Activated CD4-positive, alpha-beta T cell treated with anti-CD3 and anti-CD28 coated beads for 36 hours (primary cell): ENCODE data around the gene CADM1. TPM values are rescaled to one million over a fixed set of nuclear protein-coding genes. Genes with fewer than 3 reads are reported as not detected.

Experiments
- ATAC-seq: fragments of 200-7000 bp; cut with Tn5 transposase; one replicate; pipeline ENCODE4 v1.10.0; 2021; ENCODE audit warnings: mild to moderate bottlenecking, moderate library complexity
- CTCF ChIA-PET: fragments of 350-600 bp; sonication (Branson Sonifier 250); formaldehyde crosslinking; loops from one replicate; lab custom pipeline; 2021; ENCODE audit warnings: antibody characterized with exemption; lab: Charles Lee
- POLR2A ChIA-PET: fragments of 350-600 bp; sonication (Branson Sonifier 250); formaldehyde crosslinking; loops from one replicate; lab custom pipeline; 2021; ENCODE audit warnings: antibody characterized with exemption, inconsistent platforms; lab: Charles Lee
- DNase-seq: peaks from one replicate; pipeline ENCODE4 v3.0.0-alpha.2; 2020
- H3K27ac Mint-ChIP-seq: one replicate; pipeline ENCODE4 v1.8.0; 2021; ENCODE audit warnings: mixed read lengths
- H3K27me3 Mint-ChIP-seq: one replicate; pipeline ENCODE4 v1.8.0; 2021; ENCODE audit warnings: mixed read lengths
- H3K36me3 Mint-ChIP-seq: one replicate; pipeline ENCODE4 v1.8.0; 2021; ENCODE audit warnings: low read depth, mixed read lengths
- H3K4me1 Mint-ChIP-seq: one replicate; pipeline ENCODE4 v1.8.0; 2021; ENCODE audit warnings: mixed read lengths
- H3K4me3 Mint-ChIP-seq: one replicate; pipeline ENCODE4 v1.8.0; 2021; ENCODE audit warnings: mild to moderate bottlenecking, moderate library complexity, mixed read lengths
- H3K9me3 Mint-ChIP-seq: one replicate; pipeline ENCODE4 v1.8.0; 2021; ENCODE audit warnings: low read depth, mixed read lengths
- intact Hi-C, 2 experiments: fragments of 100-400 bp; cut with DNase I in 1 of 2; cut with micrococcal nuclease in 1 of 2; formaldehyde crosslinking; loops; one replicate each; pipeline versions ENCODE4 v1.14.2 to v1.15.1; 2022 to 2024; cut with DNase I, micrococcal nuclease
- total RNA-seq, 2 experiments: library from RNA; stranded (reverse); gene quantifications; one replicate each; pipeline ENCODE4 v1.2.3, GENCODE V29; 2021

The CADM1 gene
- total RNA-seq, 2 experiments from 2014 or later: 0.58 to 0.91 TPM

DNA sequence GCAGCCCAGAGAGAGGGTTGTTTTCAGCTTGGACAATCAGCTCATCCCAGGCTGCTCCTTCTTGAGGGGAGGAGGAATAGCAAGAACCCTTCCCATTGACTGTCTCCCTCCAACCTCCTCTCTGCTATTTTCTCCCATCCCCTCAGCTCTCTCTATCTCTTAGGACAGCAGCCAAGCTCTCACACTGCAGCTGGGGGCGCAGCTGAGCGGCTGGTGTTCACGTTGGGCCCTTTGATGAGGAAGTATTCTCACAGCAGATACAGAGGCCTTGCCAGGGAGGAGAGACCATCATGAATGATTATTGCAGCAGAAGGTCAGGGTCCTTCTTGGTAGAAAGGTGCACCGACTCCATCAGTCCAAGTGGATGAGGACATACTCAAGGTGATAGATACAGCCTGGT lies 26.5 kb upstream of the CADM1 start:
- Mint-ChIP-seq H3K4me3 (no peak overlapping the region), H3K36me3 (no peaks in the 10 kb centered on the region), H3K27ac (no peak overlapping the region), H3K4me1 (no peaks in the 10 kb centered on the region), H3K9me3 (no peaks in the 10 kb centered on the region), H3K27me3 (peaks cover 14% of the 10 kb centered on the region)
- intact Hi-C loops: no loop called here
- POLR2A ChIA-PET: no interaction called here
- no peak for DNase-seq
- CTCF ChIA-PET: no interaction called here
- ATAC-seq: no peak

GRCh38 chr11:115528225-115528624 lies 24.0 kb upstream of the CADM1 start:
- POLR2A ChIA-PET: interaction anchor here (0.7 kb wide), 1 partner anchor 12 kb away, joined by 3 read pairs; no protein-coding TSS in a partner anchor
- DNase-seq (no peak), ATAC-seq (no peak)
- Mint-ChIP-seq H3K27ac (no peak overlapping the region), H3K9me3 (no peaks in the 10 kb centered on the region), H3K27me3 (peaks cover 5% of the 10 kb centered on the region), H3K4me3 (no peak overlapping the region), H3K36me3 (no peaks in the 10 kb centered on the region), H3K4me1 (no peaks in the 10 kb centered on the region)
- intact Hi-C loops: no loop called here
- CTCF ChIA-PET: no interaction called here

DNA sequence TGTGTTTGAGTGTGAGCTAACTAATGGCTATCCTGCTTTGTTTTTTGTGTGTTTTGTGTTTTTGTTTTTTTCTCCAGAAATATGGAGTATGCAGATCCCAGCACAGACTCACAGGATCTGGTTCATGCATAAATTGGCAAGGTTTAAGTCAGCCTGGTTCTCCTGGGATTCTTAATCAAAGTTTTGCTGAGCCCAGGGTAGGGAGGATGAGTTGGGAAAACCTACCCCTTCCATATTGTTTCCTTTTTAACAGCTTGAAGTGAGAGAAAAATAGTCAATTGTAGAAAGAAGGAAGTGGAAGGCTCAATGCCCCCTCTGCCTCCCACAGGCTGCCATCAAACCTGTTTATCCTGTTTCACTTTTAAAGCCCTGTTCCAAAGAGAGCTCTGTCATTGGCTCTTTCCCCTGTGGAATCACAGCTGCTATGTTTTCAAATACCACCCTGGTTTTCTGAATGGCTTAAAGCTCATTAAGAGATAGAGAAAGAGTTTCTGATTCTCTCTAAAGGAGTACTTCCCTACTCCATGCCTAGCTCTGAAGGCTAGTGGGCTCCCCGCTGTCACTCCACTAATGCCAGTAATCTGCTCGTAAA lies 23.4 kb upstream of the CADM1 start:
- no peak overlapping the region for H3K4me3 Mint-ChIP-seq
- DNase-seq: no peak
- ChIA-PET POLR2A (interaction anchor here (0.7 kb wide), 1 partner anchor 13 kb away, joined by 3 read pairs; no protein-coding TSS in a partner anchor), CTCF (no interaction called here)
- no peaks in the 10 kb centered on the region for H3K9me3 Mint-ChIP-seq
- H3K27me3 Mint-ChIP-seq: peaks cover 5% of the 10 kb centered on the region
- no peaks in the 10 kb centered on the region for H3K4me1 Mint-ChIP-seq
- no peaks in the 10 kb centered on the region for H3K36me3 Mint-ChIP-seq
- intact Hi-C loops: no loop called here
- H3K27ac Mint-ChIP-seq: no peak overlapping the region
- no peak for ATAC-seq

GRCh38 chr11:115525531-115526006 lies 21.4 kb upstream of the CADM1 start:
- H3K9me3 Mint-ChIP-seq: no peaks in the 10 kb centered on the region
- ChIA-PET POLR2A (no interaction called here), CTCF (no interaction called here)
- H3K4me3 Mint-ChIP-seq: no peak overlapping the region
- intact Hi-C loops: no loop called here
- no peak for DNase-seq
- no peak for ATAC-seq
- peaks cover 11% of the 10 kb centered on the region for H3K27me3 Mint-ChIP-seq
- no peaks in the 10 kb centered on the region for H3K36me3 Mint-ChIP-seq
- no peaks in the 10 kb centered on the region for H3K4me1 Mint-ChIP-seq
- H3K27ac Mint-ChIP-seq: no peak overlapping the region

GRCh38 chr11:115524572-115524971 lies 20.4 kb upstream of the CADM1 start:
- H3K27me3 Mint-ChIP-seq: peaks cover 11% of the 10 kb centered on the region
- H3K9me3 Mint-ChIP-seq: no peaks in the 10 kb centered on the region
- no peak overlapping the region for H3K4me3 Mint-ChIP-seq
- no peak for DNase-seq
- ChIA-PET POLR2A (no interaction called here), CTCF (interaction anchor here (0.9 kb wide), 1 partner anchor 11 kb away, joined by 3 read pairs; no protein-coding TSS in a partner anchor)
- no peaks in the 10 kb centered on the region for H3K4me1 Mint-ChIP-seq
- no peak for ATAC-seq
- H3K36me3 Mint-ChIP-seq: no peaks in the 10 kb centered on the region
- H3K27ac Mint-ChIP-seq: no peak overlapping the region
- intact Hi-C loops: no loop called here

GRCh38 chr11:115523727-115524399 lies 19.6 kb upstream of the CADM1 start:
- POLR2A ChIA-PET: no interaction called here
- intact Hi-C loops: no loop called here
- Mint-ChIP-seq H3K36me3 (no peaks in the 10 kb centered on the region), H3K4me3 (no peak overlapping the region), H3K27me3 (peaks cover 8% of the 10 kb centered on the region), H3K4me1 (no peaks in the 10 kb centered on the region), H3K9me3 (no peaks in the 10 kb centered on the region), H3K27ac (no peak overlapping the region)
- DNase-seq: no peak
- CTCF ChIA-PET: interaction anchor here (0.9 kb wide), 1 partner anchor 10 kb away, joined by 3 read pairs; no protein-coding TSS in a partner anchor
- ATAC-seq: no peak

DNA sequence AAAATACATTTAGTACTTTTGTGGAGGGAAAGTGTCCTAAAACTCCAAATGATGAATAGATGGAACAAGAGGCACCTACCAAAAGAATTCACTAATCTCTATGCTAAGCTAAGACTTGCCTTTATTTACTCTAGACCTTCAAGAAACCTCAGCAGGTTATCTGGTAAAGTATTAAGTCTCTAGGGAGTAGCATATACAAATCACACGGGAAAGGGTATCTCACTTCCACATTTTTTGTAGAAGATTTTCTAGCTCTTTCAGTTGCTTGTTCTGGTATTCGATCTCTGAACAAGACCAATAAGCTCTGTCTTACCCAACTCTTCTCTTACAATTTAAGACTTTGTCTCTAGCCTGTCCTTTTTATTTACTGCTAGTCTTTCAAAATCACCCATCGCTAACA lies 18.1 kb upstream of the CADM1 start:
- no peaks in the 10 kb centered on the region for H3K9me3 Mint-ChIP-seq
- H3K4me1 Mint-ChIP-seq: no peaks in the 10 kb centered on the region
- peaks cover 8% of the 10 kb centered on the region for H3K27me3 Mint-ChIP-seq
- no peak overlapping the region for H3K27ac Mint-ChIP-seq
- no peak overlapping the region for H3K4me3 Mint-ChIP-seq
- ATAC-seq (no peak), DNase-seq (no peak)
- ChIA-PET CTCF (no interaction called here), POLR2A (interaction anchor here (0.6 kb wide), 1 partner anchor 10 kb away, joined by 4 read pairs; no protein-coding TSS in a partner anchor)
- no peaks in the 10 kb centered on the region for H3K36me3 Mint-ChIP-seq
- intact Hi-C loops: no loop called here

- no peak overlapping the region for H3K27ac Mint-ChIP-seq
- DNase-seq: no peak
- ChIA-PET POLR2A (interaction anchor here (0.6 kb wide), 1 partner anchor 11 kb away, joined by 4 read pairs; no protein-coding TSS in a partner anchor), CTCF (interaction anchor here (0.6 kb wide), 2 partner anchors 314 to 450 kb away, joined by 3 to 4 read pairs; no protein-coding TSS in a partner anchor)
- H3K4me3 Mint-ChIP-seq: no peak overlapping the region
- H3K27me3 Mint-ChIP-seq: peaks cover 7% of the 10 kb centered on the region
- no peak for ATAC-seq
- H3K9me3 Mint-ChIP-seq: no peaks in the 10 kb centered on the region
- no peaks in the 10 kb centered on the region for H3K36me3 Mint-ChIP-seq
- intact Hi-C loops: no loop called here
- no peaks in the 10 kb centered on the region for H3K4me1 Mint-ChIP-seq
Observed at GRCh38 chr11:115521825-115522224, 17.6 kb upstream of the CADM1 start.

- peaks cover 10% of the 10 kb centered on the region for H3K27me3 Mint-ChIP-seq
Observed at GRCh38 chr11:115518983-115519628, 14.9 kb upstream of the CADM1 start.

DNA sequence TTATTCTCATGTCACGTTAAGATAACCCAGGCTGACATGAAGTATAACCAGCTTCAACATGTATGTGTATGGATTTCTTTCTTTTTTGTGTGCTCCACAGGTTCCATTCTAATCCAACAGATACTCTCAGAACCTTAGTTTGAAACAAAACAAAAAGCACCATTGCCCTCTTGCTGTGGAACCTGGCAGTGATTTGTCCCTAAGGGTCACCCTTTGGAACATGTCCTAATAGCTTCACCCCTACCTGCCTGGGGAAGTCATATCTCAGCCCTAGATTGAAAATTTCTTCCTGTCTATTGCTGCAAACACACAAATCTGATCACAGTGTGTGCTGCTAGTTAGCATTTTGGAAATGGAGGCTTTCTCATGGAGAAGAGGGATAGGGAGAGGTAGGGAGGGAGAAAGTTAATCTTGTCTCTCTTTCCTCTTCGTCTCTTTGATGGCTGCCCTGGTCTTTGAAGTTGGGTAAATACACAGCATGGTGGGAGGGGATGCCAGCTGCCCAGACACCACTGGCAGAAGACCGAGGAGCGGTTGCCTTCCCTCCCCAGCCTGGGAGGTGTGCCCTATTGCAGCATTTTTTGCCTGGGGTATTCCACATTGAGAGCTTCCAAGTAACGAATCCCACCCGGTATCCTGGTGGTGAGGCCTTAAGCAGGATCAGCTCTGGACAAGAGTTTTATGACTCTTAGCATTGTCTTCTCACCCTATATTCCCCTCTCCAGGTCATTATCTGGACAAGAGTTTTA lies 11.6 kb upstream of the CADM1 start:
- intact Hi-C loops: no loop called here
- Mint-ChIP-seq H3K36me3 (no peaks in the 10 kb centered on the region), H3K4me3 (no peak overlapping the region), H3K27me3 (peaks cover 7% of the 10 kb centered on the region), H3K9me3 (no peaks in the 10 kb centered on the region), H3K27ac (no peak overlapping the region), H3K4me1 (no peaks in the 10 kb centered on the region)
- ATAC-seq (no peak), DNase-seq (no peak)
- ChIA-PET CTCF (no interaction called here), POLR2A (no interaction called here)

More at GRCh38 chr11:115518983-115519628, 14.9 kb upstream of the CADM1 start:
- CTCF ChIA-PET: no interaction called here
- Mint-ChIP-seq H3K4me1 (no peaks in the 10 kb centered on the region), H3K36me3 (no peaks in the 10 kb centered on the region), H3K4me3 (no peak overlapping the region), H3K9me3 (no peaks in the 10 kb centered on the region), H3K27ac (no peak overlapping the region)
- DNase-seq: no peak
- POLR2A ChIA-PET: interaction anchor here (1.0 kb wide), 1 partner anchor 14 kb away, joined by 3 read pairs; no protein-coding TSS in a partner anchor
- no peak for ATAC-seq
- intact Hi-C loops: no loop called here
